GM18858 (cell line): ENCODE measurements around the gene FIBP.
"Not testable (repeated sequence)": the region's sequence is repeated elsewhere in the genome, so short reads cannot be mapped to it uniquely, and the experiment has no call there.

Experiments used
- ATAC-seq: cut with Tn5 transposase; IDR thresholded peaks from one replicate; pipeline ENCODE4 v1.9.1; 2021; ENCODE audit not compliant: unreplicated experiment

The FIBP gene

DNA sequence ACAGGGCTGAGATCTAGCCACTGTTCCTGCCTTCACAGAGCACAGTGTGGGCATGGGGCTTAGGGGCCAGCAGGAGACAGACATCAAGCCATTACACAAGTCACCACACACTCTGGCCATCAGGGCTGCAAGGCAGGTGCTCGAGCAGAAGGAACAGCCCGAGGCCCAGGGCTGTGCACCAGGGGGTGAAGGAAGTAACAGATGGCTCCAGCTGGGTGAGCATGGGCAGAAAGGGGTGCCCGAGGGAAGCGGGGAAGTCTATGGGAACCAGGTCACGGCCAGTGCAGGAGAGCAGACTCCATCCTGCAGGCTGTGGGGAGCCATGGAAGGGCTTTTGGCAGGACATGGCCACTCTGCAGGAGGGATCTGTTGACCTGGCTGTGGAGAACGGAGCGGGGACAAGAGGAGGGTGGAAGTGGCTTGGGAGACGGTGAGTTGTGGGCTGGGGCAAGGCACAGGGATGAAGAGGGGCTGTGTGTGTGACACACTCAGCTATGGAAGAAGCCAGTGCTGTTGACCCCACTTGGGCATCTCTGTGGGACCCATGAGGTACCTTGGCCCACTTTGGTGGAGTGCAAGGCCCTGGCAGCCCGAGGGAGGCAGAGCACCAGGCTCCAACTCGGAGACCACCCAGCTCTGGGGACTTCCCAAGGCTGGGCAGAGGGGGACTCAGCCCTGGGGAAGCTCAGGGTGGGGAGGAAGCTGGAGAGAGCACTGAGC, 27.0 kb upstream of the FIBP start:
- ATAC-seq, result no peak

GRCh38 chr11:65912845-65913244, 24.6 kb upstream of the FIBP start:
- no peak for ATAC-seq

DNA sequence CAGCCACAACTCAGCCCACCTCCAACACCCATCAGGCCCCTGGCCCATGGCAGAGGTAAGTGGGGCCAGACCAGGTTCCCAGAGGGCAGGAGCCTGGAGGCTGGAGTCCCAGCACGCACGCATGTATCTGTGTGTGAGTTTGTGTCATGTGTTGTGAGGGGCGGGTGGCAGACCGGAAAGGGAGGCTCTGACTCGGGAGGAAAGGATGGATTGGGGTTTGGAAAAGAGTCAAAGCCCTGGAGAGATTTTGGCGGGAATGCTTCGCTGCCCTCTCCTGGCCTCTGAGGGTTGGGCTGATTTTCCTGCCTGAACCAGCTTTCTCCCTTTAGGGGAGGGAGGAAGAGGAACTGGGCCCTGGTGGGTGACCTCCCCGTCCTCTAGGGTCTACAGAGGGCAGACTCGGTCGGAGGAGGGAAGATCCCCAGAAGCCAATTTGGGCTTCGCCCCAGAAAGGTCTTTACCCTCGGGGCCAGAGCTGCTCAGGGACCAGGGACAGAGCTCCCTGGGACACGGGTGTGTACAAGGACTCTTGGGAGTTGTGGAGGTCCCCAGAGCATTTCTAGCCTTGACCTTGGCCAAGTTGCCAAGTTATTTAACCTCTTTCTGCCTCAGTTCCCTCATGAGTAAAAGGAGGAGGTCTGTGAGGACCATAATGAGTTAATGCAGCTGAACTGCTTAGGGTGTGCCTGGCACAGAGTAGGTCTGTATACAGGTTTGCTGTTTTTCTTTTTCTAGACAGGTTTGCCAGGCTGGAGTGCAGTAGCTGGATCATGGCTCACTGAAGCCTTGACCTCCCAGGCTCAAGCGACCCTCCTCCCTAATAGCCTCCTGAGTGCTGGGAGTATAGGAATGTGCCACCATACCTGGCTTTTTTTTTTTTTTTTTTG, 23.7 kb upstream of the FIBP start:
- no peak for ATAC-seq

DNA sequence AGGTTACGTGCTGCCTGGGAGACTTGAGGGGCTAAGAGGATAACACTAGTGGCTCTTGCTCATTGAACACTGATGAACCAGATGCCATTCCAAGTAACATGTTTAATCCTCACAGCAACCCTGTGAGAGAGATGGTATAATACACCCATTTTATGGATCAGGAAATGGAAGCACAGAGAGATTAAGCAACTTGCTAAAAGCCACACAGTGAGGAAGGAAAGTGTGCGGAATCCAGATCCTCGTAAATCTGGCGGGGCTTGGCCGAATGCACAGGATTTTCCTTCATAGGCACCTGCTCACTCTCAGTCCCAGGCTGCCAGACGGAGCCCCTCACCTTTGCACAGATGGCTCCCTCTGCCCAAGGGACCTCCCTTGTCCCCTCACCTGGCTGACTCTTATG, 19.6 kb upstream of the FIBP start:
- no peak for ATAC-seq

GRCh38 chr11:65906602-65907001, 18.3 kb upstream of the FIBP start:
- no peak for ATAC-seq

DNA sequence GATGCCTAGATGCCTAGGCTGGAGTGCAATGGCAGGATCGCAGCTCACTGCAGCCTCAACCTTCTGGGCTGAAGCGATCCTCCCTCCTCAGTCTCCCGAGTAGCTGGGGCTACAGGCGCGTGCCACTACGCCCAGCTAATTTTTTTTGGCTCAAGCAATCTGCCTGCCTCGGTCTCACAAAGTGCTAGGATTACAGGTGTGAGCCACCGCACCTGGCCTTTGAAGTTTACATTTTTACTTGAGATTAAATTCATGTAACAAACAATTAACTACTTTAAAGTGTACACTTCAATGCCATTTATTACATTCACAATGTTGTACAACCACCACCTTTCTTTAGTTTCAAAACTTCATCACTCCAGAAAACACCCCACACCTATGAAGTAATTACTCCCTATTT, 15.4 kb upstream of the FIBP start:
- no peak for ATAC-seq

DNA sequence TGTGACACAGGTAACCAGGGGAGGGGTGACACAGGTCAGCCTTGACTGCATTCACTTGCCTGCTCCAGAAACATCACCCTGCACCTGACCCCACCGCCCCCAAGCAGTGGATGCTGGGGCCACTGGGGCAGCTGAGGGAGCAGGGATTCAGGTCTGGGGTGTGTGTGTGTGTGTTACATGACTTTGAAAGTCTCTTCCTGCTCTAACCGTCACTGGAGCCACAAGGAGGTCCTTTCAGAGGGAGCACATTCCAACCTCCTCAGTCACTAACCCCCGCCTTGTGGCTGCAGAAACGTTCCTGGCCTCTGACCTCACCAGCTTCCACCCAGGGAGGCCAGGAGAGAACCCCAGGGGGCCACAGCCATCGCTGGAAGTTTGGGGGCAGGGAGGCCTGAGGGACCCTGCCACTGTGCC, 14.8 kb upstream of the FIBP start:
- ATAC-seq, result no peak

DNA sequence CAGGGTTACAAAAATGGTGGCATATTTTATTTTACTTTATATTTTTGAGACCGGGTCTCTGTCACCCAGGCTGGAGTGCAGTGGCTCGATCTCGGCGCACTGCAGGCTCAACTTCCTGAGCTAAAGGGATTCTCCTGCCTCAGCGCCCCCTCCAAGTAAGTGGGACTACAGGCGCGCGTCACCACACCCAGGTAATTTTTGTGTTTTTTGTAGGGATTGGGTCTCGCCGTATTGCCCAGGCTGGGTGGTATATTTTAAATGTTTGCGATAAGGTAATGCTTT, 12.6 kb upstream of the FIBP start:
- ATAC-seq, result no peak

- ATAC-seq, result peak; percentile 52
Observed at GRCh38 chr11:65900125-65900898, 12.0 kb upstream of the FIBP start, which contains the start of gene FOSL1. TSS of gene FOSL1 (minus strand) at chr11:65900388. CDS start at chr11:65900339, 49 bp downstream.

DNA sequence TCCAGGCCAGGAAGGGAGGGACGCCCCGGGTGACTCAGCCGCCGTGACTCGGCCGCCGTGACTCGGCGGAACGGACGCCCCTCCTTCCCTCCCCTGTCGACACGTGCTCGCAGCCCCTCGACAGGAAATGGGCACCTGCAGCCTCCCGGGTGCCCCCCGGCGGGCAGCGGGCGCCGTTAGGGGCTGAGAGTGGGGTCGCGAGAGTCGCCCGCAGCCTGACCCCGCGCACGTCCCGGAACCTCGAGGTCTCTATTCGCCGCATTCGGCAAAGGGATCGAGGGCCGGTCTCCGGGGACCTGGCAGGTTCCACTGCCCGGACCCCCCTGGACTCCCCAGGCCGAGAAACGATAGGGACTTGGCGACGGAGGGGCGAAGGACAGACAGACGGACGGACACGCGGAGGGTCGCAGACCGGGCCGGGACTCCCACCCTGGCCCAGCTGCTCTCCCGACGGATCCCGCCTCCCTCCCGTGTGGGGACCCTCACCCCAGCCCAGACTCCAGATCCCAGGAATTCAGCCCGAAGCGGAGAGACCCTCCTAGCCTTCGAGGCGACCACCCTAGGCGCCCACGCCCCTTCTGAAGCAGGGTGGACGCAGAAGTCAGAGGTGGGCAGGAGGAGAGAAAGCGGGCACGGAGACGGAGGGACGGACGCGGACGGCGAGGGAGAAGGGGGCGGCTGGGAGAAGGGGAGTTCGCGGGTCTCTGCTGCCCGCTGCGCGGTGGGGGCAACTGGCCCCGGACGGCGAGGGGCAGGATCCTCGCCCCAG, 11.3 kb upstream of the FIBP start:
- ATAC-seq, result no peak

GRCh38 chr11:65898656-65899355, 10.5 kb upstream of the FIBP start:
- ATAC-seq, result no peak

DNA sequence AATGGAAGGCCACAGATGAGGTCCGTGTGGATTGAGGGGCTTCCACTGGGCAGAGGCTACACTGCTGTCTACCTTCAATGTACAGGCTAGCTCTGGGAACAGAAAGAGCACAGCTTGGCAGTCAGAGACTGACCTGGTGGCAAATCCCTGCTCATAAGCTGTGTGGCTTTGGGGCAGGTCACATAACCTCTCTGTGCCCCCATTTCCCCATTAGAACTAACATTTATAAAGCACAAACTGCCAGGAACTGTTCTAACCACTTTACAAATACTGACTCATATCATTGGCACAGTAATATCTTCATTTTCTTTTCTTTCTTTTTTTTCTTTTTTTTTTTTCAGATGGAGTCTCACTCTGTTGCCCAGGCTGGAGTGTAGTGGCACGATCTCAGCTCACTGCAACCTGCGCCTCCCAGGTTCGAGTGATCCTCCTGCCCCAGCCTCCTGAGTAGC, 8.8 kb upstream of the FIBP start:
- ATAC-seq, result no peak

DNA sequence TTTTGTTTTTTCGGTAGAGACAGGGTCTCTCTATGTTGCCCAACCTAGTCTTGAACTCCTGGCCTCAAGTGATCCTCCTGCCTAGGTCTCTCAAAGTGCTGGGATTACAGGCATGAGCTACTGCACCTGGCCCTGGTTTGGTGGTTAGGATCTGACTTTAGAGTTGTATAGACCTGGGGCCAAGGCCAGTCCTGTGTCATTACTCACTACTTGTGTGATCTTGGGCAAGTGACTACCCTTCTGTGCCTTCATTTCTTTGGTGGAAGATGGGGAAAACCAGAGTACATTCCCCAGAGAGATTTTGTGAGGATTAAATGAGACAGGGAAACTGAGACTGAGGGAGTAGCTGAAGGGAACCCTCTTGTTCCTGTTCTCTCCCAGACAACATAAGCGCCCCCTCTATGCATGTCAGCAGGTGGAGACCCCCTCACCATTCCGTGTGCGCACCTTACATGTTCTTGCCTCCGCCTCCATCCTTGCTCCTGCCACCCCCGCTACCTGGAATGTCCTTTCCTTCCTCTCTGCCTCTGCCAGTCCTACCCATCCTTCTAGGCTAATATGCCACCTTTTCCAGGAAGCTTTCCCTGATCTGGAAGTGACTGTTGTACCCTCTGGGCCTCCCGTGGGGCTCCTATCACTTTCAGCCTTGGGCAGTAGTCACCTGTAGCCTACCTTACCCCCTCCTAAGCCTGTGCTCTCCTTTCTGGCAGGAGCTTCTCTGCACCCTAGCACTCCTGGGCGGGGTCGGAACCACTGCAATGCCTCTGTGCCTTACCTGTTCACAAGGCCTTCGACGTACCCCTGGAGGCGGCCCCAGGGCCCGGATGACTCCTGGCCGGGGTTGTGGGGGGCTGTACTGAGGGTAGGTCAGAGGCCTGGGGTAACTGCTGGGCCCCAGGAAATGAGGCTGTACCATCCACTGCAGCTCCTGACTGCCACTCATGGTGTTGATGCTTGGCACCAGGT, 8.0 kb upstream of the FIBP start:
- ATAC-seq, result no peak

GRCh38 chr11:65895482-65895981, 7.3 kb upstream of the FIBP start:
- no peak for ATAC-seq

DNA sequence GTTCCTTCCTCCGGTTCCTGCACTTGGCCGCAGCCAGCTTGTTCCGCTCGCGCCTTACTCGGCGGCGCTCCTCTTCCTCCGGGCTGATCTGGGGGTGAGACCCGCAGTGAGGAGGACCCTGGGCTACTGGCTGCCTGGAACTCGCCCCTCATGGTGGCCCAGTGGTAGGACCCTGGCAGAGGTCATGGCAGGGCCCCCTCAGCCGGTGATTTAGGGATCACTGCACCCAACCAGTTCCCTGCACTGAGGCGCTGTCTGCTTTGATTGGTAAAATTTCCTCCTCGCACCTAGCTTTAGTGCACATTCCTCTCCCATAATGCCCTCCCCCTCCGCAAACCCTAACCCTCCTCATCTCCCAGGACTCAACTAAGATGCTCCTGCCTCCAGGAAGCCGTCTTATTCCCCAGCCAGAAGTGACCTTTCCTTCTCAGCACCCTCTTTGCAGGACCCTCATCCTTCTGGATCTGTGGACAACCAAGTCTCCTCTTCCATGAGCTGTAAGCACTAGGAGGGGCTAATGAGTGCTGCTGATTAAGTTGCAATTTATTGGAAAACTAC, 5.8 kb upstream of the FIBP start:
- ATAC-seq, result no peak

GRCh38 chr11:65892661-65893317, 4.5 kb upstream of the FIBP start:
- ATAC-seq, result no peak

- ATAC-seq, result not testable (repeated sequence)
Observed at GRCh38 chr11:65892137-65892540, 3.9 kb upstream of the FIBP start.
